22Rv1 (cell line): Measurements from ENCODE around the gene SLC66A2.

ENCODE experiments used
- CTCF ChIP-seq: fragments of 450-650 bp; IDR thresholded peaks from 2 replicates; pipeline ENCODE4 v1.5.1; 2017; ENCODE audit warnings: mild to moderate bottlenecking
- ZFX ChIP-seq: fragments of 450-650 bp; IDR thresholded peaks from 2 replicates; pipeline ENCODE4 v1.6.1; 2017; ENCODE audit warnings: antibody characterized with exemption, borderline replicate concordance

- TF ChIP-seq CTCF (no peak), ZFX (no peak)
Measured at GRCh38 chr18:79974025-79974654, 22.7 kb upstream of the SLC66A2 start.
